A673 (cell line): ENCODE results near the gene C4orf54. TPM values are rescaled to one million over a fixed set of nuclear protein-coding genes. Genes with fewer than 3 reads are reported as not detected.

Source experiments
- BruUV-seq: library from RNA; stranded (reverse); fragments of 400-500 nt; replicated peaks from 2 replicates; lab custom pipeline; 2021; lab: Mats Ljungman, UMichigan
- CTCF ChIA-PET: fragments of 300-600 bp; sonication (Branson Sonifier 250); formaldehyde crosslinking; loops from one replicate; lab custom pipeline; 2022; ENCODE audit warnings: antibody characterized with exemption; lab: Charles Lee
- POLR2A ChIA-PET: fragments of 300-600 bp; sonication (Branson Sonifier 250); formaldehyde crosslinking; loops from one replicate; lab custom pipeline; 2022; ENCODE audit warnings: antibody characterized with exemption; ENCODE audit not compliant: low non-redundant PET; lab: Charles Lee
- DNase-seq: peaks from one replicate; pipeline ENCODE4 v3.0.0-alpha.2; 2015; ENCODE audit warnings: low spot score
- H3K27ac ChIP-seq: fragments of 200-600 bp; sonication (generic); 2 replicates; pipeline ENCODE4 v1.5.1; 2016; ENCODE audit warnings: mixed run types, low read depth, mild to moderate bottlenecking, mixed read lengths, antibody characterized with exemption, low read length; ENCODE audit not compliant: poor library complexity, severe bottlenecking
- H3K27me3 ChIP-seq: fragments of 200-600 bp; sonication (generic); replicated peaks from 2 replicates; pipeline ENCODE4 v1.6.1; 2017; ENCODE audit warnings: mixed run types, low read depth, mild to moderate bottlenecking, mixed read lengths, antibody characterized with exemption, low read length; ENCODE audit not compliant: insufficient read depth, poor library complexity
- H3K36me3 ChIP-seq: fragments of 200-600 bp; sonication (generic); 2 replicates; pipeline ENCODE4 v1.6.1; 2016; ENCODE audit warnings: mixed run types, mild to moderate bottlenecking, mixed read lengths, antibody characterized with exemption, low read length; ENCODE audit not compliant: insufficient read depth, poor library complexity, severe bottlenecking
- H3K4me1 ChIP-seq: fragments of 200-600 bp; sonication (generic); 2 replicates; pipeline ENCODE4 v1.6.1; 2017; ENCODE audit warnings: mixed run types, mild to moderate bottlenecking, mixed read lengths, antibody characterized with exemption, low read length; ENCODE audit not compliant: insufficient read depth, poor library complexity, severe bottlenecking
- H3K4me3 ChIP-seq: fragments of 200-600 bp; sonication (generic); 2 replicates; pipeline ENCODE4 v1.5.1; 2016; ENCODE audit warnings: low read depth, mixed run types, mild to moderate bottlenecking, mixed read lengths, low read length; ENCODE audit not compliant: poor library complexity, severe bottlenecking
- H3K9me3 ChIP-seq: fragments of 200-600 bp; sonication (generic); 2 replicates; pipeline ENCODE4 v1.6.1; 2016; ENCODE audit warnings: mixed run types, low read depth, mild to moderate bottlenecking, mixed read lengths, antibody characterized with exemption, low read length; ENCODE audit not compliant: poor library complexity, severe bottlenecking
- EZH2 ChIP-seq: fragments of 200-600 bp; sonication (generic); IDR thresholded peaks from 2 replicates; pipeline ENCODE4 v1.6.1; 2017; ENCODE audit warnings: borderline replicate concordance, low read depth, mild to moderate bottlenecking, mixed read lengths, antibody characterized with exemption, low read length; ENCODE audit not compliant: poor library complexity, severe bottlenecking
- intact Hi-C: fragments of 100-400 bp; cut with micrococcal nuclease; formaldehyde crosslinking; loops from one replicate; pipeline ENCODE4 v1.10.0; 2022; ENCODE audit not compliant: unreplicated experiment
- total RNA-seq: library from RNA; stranded (reverse); gene quantifications from 2 replicates; pipeline ENCODE4 v1.2.3, GENCODE V29; 2021
- TF ChIP-seq, protein P1 (sequence below): fragments of 300-800, 200-600 bp; sonication (generic); conservative IDR thresholded peaks from 2 replicates; pipeline ENCODE4 v1.5.1; 2017; ENCODE audit warnings: low read depth, mild to moderate bottlenecking, antibody characterized with exemption, low read length, moderate library complexity, mixed read lengths

Gene C4orf54
- total RNA-seq, 1 experiment from 2014 or later = not detected

DNA sequence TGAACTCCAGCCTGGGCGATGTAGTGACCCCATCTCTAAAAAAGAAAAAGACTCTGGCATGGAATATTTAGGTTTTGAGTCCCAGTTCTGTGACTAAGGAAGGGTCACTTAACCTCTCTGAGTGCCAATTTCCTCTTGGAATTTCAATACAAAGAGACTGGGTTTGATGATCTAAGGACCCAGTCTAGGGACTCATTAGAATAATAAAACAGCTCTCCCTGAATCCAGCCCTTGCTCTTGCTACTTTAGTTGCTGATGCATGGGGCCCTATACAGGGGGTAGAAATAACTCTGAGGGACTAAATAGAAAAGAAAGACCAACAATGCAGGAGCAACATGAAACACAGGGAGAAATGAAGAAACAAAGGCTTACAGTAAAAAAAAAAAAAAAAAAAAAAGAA lies 12.6 kb downstream of the C4orf54 start:
- no peak for DNase-seq
- H3K9me3 ChIP-seq = no peaks in the 10 kb centered on the region
- no peak overlapping the region for H3K4me3 ChIP-seq
- intact Hi-C loops = no loop called here
- ChIA-PET POLR2A (no interaction called here), CTCF (no interaction called here)
- H3K27ac ChIP-seq = no peak overlapping the region
- H3K36me3 ChIP-seq = no peaks in the 10 kb centered on the region
- BruUV-seq = no TSS peak
- peaks cover 60% of the 10 kb centered on the region for H3K27me3 ChIP-seq
- no peak for TF ChIP-seq EZH2
- TF ChIP-seq, protein P1, sequence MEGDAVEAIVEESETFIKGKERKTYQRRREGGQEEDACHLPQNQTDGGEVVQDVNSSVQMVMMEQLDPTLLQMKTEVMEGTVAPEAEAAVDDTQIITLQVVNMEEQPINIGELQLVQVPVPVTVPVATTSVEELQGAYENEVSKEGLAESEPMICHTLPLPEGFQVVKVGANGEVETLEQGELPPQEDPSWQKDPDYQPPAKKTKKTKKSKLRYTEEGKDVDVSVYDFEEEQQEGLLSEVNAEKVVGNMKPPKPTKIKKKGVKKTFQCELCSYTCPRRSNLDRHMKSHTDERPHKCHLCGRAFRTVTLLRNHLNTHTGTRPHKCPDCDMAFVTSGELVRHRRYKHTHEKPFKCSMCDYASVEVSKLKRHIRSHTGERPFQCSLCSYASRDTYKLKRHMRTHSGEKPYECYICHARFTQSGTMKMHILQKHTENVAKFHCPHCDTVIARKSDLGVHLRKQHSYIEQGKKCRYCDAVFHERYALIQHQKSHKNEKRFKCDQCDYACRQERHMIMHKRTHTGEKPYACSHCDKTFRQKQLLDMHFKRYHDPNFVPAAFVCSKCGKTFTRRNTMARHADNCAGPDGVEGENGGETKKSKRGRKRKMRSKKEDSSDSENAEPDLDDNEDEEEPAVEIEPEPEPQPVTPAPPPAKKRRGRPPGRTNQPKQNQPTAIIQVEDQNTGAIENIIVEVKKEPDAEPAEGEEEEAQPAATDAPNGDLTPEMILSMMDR = no peak
- no peaks in the 10 kb centered on the region for H3K4me1 ChIP-seq

DNA sequence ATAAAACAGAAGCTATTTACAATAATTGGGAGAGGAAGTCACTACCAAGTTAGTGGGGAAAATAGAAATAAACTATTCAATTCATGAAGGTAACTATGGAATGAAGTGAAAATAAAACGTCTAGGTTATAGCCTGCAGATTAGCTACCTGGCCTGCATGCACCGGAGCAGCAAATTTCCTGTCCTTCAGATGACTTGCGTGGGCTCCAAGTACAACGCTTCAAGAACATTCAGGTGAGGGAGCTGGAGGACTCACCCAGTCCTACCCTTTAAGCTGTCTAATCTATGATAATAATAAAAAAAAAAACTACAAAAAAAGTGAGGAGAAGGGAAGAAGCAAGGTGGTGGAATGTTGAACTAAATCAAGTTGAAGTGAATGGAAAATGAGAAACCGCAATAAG lies 13.2 kb downstream of the C4orf54 start:
- no TSS peak for BruUV-seq
- no peaks in the 10 kb centered on the region for H3K36me3 ChIP-seq
- POLR2A ChIA-PET = no interaction called here
- CTCF ChIA-PET = no interaction called here
- intact Hi-C loops = no loop called here
- peaks cover 66% of the 10 kb centered on the region for H3K27me3 ChIP-seq
- no peak overlapping the region for H3K27ac ChIP-seq
- TF ChIP-seq EZH2 = no peak
- TF ChIP-seq, protein P1 = no peak
- H3K9me3 ChIP-seq = no peaks in the 10 kb centered on the region
- no peak for DNase-seq
- H3K4me3 ChIP-seq = no peak overlapping the region
- no peaks in the 10 kb centered on the region for H3K4me1 ChIP-seq

DNA sequence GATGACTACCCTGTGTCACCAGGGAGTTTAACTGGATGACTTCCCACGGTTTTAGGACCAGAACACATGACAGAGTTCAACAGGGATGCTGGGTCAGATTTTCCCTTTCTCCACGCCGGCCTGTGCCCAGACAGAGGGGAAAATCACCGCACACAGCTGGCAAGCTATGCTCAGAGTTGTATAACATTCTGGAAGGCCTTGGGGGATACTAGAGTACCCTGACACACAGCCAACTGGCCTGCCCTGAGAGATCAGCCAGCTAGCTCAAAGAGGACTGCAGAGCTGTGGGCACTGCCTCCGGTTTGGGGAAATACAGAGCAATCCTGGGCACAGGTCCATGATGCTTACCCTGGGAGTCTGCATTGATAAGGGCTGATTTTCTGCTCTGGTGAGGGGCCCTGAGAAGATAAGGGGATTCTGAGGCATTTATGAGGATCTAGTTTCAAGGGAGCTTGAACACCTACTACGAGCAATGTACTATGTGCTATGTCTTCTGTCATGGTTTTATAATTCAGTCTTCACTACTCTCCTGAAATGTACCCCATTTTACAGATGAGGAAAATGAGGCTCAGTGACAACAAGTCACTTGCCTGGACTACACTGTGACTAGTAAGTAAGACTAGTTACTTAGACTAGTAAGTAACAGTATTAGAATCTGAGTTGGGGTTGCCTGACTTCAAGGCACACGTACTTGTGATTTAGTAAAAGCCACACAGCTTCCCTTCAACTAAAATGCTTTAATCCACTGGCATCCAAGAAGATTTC lies 14.7 kb downstream of the C4orf54 start:
- intact Hi-C loops = no loop called here
- Histone ChIP-seq H3K9me3 (no peaks in the 10 kb centered on the region), H3K4me3 (no peak overlapping the region), H3K4me1 (no peaks in the 10 kb centered on the region), H3K36me3 (no peaks in the 10 kb centered on the region), H3K27me3 (peaks cover 76% of the 10 kb centered on the region), H3K27ac (no peak overlapping the region)
- no peak for DNase-seq
- POLR2A ChIA-PET = no interaction called here
- TF ChIP-seq, protein P1 = no peak
- TF ChIP-seq EZH2 = no peak
- CTCF ChIA-PET = no interaction called here
- BruUV-seq = no TSS peak
